Measurements from ENCODE around the gene SHD.
"Not testable (repeated sequence)": the region's sequence is repeated elsewhere in the genome, so short reads cannot be mapped to it uniquely, and the experiment has no call there.

SHD gene

DNA sequence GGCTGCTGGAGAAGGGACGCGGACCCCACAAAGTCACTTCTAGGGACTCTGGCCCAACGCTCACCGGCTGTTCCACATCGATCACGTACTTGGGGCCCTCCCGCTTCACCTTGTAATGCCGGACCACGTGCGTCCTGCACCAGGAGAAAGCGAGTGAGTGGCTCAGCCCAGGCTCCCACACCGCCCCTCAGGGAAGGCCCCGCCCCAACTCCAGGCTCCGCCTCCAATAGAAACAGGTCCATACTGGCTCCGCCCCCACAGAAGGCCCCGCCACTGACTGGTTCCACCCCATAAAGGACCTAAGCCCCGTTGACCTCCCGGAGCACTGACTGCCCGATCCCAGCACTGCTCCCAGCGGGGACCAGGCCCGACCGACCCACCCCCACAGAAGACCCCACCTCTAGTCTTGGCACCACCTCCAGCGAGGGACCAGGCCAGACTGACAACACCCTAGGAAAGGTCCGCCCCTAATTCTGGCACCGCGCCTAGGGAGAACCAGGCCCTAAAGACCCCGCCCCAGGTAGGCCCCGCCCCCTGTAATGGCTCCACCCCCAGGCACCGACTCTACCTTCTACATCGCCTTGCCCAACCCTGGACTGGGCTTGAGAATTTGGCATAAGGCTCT is 48.3 kb downstream of the SHD start:
- peak; percentile 47 to 79 (median 72) for DNase-seq

DNA sequence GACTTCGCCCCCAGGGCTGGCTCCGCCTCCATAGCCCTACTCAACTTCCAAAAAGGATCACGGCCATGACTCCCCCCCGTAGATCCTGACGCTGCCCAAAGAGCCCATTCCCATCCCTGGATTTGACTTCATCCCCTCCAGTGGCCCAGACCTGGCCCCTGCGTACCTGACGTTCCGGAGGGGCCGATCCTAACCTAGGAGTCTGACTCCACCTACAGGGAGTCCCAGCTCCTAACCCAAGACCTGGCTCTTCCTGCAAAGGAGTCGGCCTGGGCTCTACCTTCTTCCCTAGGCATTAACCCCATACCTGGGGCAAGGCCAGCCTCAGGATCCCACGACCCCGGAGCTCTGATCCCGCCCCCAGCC is 48.8 kb downstream of the SHD start:
- DNase-seq = no peak

DNA sequence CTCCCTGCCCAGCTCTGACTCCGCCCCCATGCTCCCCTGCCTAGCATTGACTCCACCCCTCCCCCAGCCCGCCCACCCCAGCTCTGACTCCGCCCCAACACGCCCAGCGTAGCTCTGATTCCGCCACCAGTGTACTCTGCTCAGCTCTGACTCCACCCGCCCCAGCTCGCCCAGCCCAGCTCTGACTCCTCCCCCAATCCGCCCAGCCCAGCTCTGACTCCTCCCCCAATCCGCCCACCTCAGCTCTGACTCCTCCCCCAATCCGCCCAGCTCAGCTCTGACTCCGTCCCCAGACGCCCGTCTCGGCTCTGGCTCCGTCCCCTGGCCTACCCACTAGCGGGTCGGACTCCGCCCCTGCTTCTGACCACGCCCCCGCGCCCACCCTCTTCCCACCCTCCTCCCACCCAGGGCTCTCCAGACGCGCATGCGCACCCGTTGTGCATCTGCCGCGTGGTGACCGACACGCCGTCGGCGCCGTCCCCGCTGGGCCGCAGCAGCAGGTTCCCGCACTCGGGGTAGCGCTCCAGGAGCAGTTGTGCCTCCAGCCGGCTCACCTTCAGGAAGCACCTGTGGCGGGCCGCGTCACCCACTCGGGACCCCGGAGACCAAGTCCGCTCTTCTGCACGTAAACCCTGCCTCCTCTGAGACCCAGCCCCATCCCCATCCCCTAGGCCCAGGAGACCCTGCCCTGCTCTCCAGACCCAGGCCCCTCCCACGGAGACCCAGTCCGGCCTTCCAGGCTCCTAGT is 49.4 kb downstream of the SHD start:
- DNase-seq = peak; percentile 81 to 96 (median 94)

DNA sequence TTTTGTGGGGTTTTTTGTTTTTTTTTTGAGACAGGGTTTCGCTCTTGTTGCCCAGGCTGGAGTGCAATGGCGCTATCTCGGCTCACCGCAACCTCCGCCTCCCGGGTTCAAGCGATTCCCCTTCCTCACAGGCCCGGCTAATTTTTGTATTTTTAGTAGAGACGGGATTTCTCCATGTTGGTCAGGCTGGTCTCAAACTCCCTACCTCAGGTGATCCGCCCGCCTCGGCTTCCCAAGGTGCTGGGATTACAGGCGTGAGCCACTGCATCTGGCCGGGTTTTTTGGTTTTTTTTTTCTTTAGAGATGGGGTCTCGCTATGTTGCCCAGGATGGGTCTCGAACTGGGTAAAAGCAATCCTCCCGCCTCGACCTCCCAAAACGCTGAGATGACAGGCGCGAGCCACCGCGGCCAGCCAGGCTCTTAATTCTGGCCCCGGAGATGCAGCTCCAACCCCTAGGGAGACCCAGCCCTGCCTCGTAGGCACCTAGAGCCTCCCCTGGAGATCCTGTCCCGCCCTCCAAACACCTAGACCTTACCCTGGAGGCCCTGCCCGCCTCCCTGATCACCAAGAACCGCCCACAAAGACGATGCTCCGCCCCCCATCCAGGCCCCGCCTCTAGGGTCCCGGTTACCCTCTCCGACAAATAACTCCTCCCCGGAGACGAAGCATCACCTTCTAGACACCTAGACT is 50.1 kb downstream of the SHD start:
- not testable (repeated sequence) for DNase-seq

DNA sequence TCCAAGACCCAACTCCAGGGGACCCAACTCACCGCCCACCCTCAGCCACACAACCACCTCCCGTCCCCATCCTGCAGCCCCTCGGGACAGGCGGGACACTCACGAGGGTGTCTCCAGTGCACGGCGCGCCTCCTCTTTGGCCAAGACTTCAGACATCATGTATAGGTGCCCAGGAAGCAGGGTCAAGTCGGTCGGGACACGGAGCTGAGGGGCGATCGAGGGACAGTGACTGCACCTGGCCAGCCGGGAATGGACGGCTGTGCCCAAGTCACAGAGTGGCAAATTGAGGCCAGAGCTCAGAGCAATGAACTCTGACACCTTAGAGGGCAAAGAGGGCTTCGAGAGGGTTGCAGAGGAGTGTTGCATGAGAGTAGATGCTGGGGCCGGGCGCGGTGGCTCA is 50.8 kb downstream of the SHD start:
- no peak for DNase-seq

DNA sequence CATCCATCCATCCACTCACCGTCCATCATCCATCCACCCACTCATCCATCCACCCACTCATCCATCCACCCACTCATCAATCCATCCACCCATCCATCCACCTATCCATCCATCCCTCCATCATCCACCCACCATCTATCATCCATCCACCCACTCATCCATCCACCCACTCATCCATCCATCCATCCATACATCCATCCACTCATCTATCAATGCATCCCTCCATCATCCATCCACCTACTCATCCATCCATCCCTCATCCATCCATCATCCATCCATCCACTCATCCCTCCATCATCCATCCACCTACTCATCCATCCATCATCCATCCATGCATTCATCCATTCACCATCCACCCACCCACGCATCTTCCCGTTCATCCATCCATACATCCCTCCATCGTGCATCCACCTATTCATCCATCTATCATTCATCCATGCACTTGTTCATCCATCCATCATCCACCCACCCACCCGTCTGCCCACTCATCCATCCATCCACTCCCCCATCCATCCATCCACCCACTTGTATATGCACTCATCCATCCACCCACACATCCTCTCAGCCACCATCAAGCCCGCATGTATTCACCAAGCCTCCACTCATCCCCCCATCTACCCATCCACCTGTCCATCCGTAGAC is 56.0 kb downstream of the SHD start:
- DNase-seq = no peak

DNA sequence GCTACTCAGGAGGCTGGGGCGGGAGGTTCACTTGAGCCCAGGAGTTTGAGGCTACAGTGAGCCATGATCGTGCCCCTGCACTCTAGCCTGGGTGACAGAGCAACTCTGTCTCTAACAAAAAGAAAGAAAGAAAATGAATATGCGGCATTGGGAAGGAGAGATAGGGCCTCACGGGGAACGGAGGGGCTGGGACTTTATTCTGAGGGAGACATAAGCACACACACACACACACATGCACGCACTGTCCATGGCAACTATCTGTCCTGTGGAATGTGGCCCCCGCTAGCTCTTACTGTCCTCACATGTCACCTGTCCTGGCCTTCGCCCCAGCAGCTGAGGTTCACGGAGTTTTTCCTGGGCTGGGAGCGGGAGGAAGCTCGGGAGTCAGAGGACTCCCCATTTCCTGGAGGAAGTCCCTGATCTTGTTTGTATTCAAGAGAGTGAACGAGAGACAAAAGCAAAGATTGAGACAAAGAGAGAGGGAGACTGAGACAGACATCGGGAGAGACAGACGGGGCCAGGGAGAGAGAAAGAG is 58.9 kb downstream of the SHD start:
- DNase-seq = peak in 1 of 3 donors; percentile 18

DNA sequence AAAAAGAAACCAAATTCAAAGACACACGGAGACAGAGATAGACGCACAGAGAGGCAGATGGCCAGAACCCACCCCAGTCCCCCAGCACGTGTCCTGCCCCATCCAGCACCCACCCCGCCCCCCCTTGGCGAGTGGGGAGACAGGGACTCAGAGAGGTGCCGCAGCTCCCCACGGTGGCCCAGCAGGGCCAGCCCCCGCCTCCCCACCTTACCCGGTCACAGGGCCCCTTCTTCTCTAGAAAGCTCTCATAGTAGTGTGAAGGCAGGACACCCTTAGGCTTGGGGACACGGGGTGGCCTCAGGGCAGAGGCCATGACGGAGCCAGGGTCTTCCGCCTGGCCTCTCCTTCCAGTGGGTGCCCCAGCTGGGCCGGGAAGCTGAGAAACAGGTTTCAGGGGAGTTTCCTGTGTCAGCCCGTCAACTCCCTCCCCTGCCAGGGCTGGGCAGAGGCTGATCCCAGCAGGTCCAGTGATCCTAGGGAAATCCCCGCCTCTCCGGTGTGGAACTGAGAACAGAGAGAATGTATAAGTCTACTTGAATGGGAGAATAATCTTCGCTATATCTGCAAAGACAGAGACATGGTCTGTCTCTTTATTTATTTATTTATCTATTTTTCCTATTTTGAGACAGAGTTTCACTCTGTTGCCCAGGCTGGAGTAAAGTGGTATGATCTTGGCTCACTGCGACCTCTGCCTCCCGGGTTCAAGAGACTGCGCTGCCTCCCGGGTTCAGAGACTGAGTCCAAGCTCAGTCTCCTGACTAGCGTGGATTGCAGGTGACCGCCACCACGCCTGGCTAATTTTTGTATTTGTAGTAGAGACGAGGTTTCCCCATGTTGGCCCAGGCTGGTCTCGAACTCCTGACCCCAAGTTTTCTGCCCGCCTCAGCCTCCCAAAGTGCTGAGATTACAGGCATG is 59.6 kb downstream of the SHD start, which contains the start of gene STAP2:
TSS of gene STAP2 (minus strand) at position 387 of the 915 bp plus-strand sequence. CDS start at position 313, 74 bp downstream.
- DNase-seq = peak; percentile 16 to 50 (median 36)
